ENCODE results near the gene NUP153. TPM values are rescaled to one million over a fixed set of nuclear protein-coding genes. Genes with fewer than 3 reads are reported as not detected.

NUP153 gene
- total RNA-seq, 1 experiment from 2014 or later: 99.3 TPM

DNA sequence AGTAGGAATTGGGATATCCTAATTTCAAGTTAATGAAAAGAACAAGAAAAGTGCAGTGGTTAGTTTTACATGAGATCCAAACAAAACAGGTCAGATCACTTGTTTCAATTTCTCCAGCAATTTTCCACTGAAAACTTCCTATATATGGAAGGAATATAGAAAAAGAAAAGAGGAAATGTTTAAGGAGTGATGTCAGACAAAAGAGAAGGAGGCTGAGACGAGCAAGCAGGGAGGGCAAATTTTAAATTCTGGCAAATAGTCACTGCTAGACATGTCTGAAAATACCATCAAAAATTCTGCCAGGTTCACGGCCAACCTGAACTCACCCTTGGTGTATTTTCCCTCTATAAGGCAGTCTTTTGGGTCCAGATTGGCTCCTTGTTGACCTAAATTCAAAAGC, 9.5 kb upstream of the NUP153 start:
- no peaks in the 10 kb centered on the region for H3K9me3 ChIP-seq (ENCODE audit: control insufficient read depth, low read depth, low read length)
- no peak overlapping the region for H3K18ac ChIP-seq (ENCODE audit: insufficient read length, low read depth, low read length)
- no CpG with 5 or more reads among the region's 2 CpGs for WGBS (ENCODE audit: extremely low coverage, insufficient read length, low lambda C conversion rate)
- H3K27ac ChIP-seq (ENCODE audit: insufficient read length, low read depth, low read length): no peak overlapping the region
- H3K9me3 Mint-ChIP-seq: no peaks in the 10 kb centered on the region
- H3T11ph ChIP-seq (ENCODE audit: low read length): no peak overlapping the region
- no peak overlapping the region for H2BK5ac ChIP-seq (ENCODE audit: insufficient read length, low read length)
- H2AK5ac ChIP-seq (ENCODE audit: insufficient read length, low read length): no peak overlapping the region
- no peaks in the 10 kb centered on the region for H3K79me2 ChIP-seq (ENCODE audit: insufficient read depth, low read length)
- H3K27me3 ChIP-seq (ENCODE audit: insufficient read depth, low read length): no peaks in the 10 kb centered on the region
- H4K91ac ChIP-seq (ENCODE audit: insufficient read length, low read depth, low read length): no peak overlapping the region
- H4K8ac ChIP-seq (replicated peaks; ENCODE audit: insufficient read length, low read depth, low read length): no peak overlapping the region
- no peak overlapping the region for H4K5ac ChIP-seq (ENCODE audit: insufficient read length, low read depth, low read length)
- no peaks in the 10 kb centered on the region for H3K79me1 ChIP-seq (ENCODE audit: insufficient read depth, low read depth, low read length, poor library complexity, severe bottlenecking)
- no peak overlapping the region for H3K14ac ChIP-seq (ENCODE audit: insufficient read depth, low read length)
- H3K4ac ChIP-seq (ENCODE audit: low read depth, low read length): no peak overlapping the region
- H3K27ac Mint-ChIP-seq: no peak overlapping the region
- H3K23ac ChIP-seq (ENCODE audit: insufficient read length, low read depth, low read length): no peak overlapping the region
- no peak overlapping the region for H3K56ac ChIP-seq (ENCODE audit: insufficient read length, low read depth, low read length)
- H3K9ac ChIP-seq (ENCODE audit: extremely low read depth, insufficient read length, low read length): no peak overlapping the region
- no peak overlapping the region for H2BK20ac ChIP-seq (ENCODE audit: low read depth, low read length, poor library complexity, severe bottlenecking)
- H3K4me2 ChIP-seq (ENCODE audit: insufficient read depth, insufficient read length, low read length): no peak overlapping the region
- TF ChIP-seq, protein P1, sequence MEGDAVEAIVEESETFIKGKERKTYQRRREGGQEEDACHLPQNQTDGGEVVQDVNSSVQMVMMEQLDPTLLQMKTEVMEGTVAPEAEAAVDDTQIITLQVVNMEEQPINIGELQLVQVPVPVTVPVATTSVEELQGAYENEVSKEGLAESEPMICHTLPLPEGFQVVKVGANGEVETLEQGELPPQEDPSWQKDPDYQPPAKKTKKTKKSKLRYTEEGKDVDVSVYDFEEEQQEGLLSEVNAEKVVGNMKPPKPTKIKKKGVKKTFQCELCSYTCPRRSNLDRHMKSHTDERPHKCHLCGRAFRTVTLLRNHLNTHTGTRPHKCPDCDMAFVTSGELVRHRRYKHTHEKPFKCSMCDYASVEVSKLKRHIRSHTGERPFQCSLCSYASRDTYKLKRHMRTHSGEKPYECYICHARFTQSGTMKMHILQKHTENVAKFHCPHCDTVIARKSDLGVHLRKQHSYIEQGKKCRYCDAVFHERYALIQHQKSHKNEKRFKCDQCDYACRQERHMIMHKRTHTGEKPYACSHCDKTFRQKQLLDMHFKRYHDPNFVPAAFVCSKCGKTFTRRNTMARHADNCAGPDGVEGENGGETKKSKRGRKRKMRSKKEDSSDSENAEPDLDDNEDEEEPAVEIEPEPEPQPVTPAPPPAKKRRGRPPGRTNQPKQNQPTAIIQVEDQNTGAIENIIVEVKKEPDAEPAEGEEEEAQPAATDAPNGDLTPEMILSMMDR (conservative IDR thresholded peaks at IDR 0.05): no peak
- no peak overlapping the region for H2AFZ ChIP-seq (ENCODE audit: low read length)
- H2BK15ac ChIP-seq (ENCODE audit: low read depth, low read length): no peak overlapping the region
- no peak overlapping the region for H3K4me3 Mint-ChIP-seq
- H3K27me3 Mint-ChIP-seq (ENCODE audit: low read depth): no peaks in the 10 kb centered on the region; the same call in 1 of the 2 replicates
- no peaks in the 10 kb centered on the region for H3K36me3 Mint-ChIP-seq (ENCODE audit: insufficient read depth in 1 of 3, low read depth in 3 of 3)
- H4K20me1 ChIP-seq (ENCODE audit: control insufficient read depth, insufficient read depth, insufficient read length): no peaks in the 10 kb centered on the region
- no peaks in the 10 kb centered on the region; the same call in 1 of the 2 replicates for H3K4me1 ChIP-seq (ENCODE audit: insufficient read depth, low read length)
- DNase-seq: no peak
- no peaks in the 10 kb centered on the region for H3K23me2 ChIP-seq (ENCODE audit: insufficient read length, low read depth, low read length, poor library complexity, severe bottlenecking)
- peaks cover 14 to 15% of the 10 kb centered on the region in 2 experiments for H3K4me1 Mint-ChIP-seq
- no peak overlapping the region for H2BK12ac ChIP-seq (ENCODE audit: insufficient read length, low read depth, low read length)
- no peak overlapping the region for H2BK120ac ChIP-seq (ENCODE audit: low read depth, low read length, poor library complexity, severe bottlenecking)

All from H9 (cell line).